HFFc6 (cell line): Measurements from ENCODE around the gene PDPK1. TPM values are rescaled to one million over a fixed set of nuclear protein-coding genes. Genes with fewer than 3 reads are reported as not detected.
"Not testable (repeated sequence)": the region's sequence is repeated elsewhere in the genome, so short reads cannot be mapped to it uniquely, and the experiment has no call there.

Experiments used
- DNase-seq: peaks from one replicate; pipeline ENCODE4 v3.0.0-alpha.2; 2018
- H3K27ac Mint-ChIP-seq: 2 replicates; pipeline ENCODE4 v1.8.0; 2020; ENCODE audit warnings: mild to moderate bottlenecking, mixed read lengths
- H3K27me3 Mint-ChIP-seq: 2 replicates; pipeline ENCODE4 v1.8.0; 2021; ENCODE audit warnings: mild to moderate bottlenecking, moderate library complexity, mixed read lengths; ENCODE audit not compliant: insufficient read depth
- H3K36me3 Mint-ChIP-seq: 2 replicates; pipeline ENCODE4 v1.8.0; 2021; ENCODE audit warnings: low read depth, mixed read lengths
- H3K4me1 Mint-ChIP-seq: 2 replicates; pipeline ENCODE4 v1.8.0; 2020; ENCODE audit warnings: low read depth, mixed read lengths
- H3K4me3 Mint-ChIP-seq: 2 replicates; pipeline ENCODE4 v1.8.0; 2020; ENCODE audit warnings: mild to moderate bottlenecking, moderate library complexity, mixed read lengths
- H3K9me3 Mint-ChIP-seq: 2 replicates; pipeline ENCODE4 v1.8.0; 2020; ENCODE audit warnings: mild to moderate bottlenecking, mixed read lengths
- CTCF ChIP-seq: fragments of 200-600 bp; sonication (generic); IDR thresholded peaks from 2 replicates; pipeline ENCODE4 v1.5.0; 2021; ENCODE audit warnings: antibody characterized with exemption, mild to moderate bottlenecking
- total RNA-seq, 6 experiments: library from RNA; stranded (reverse); fragmentation: NEBNext Ultra II Directional; extraction: Animal tissue kit (Norgen Biotek cat#: 25700); gene quantifications; 2 replicates in 1 of 6; 3 replicates in 5 of 6; pipeline ENCODE4 v1.2.3, GENCODE V29; 2021

Gene PDPK1
- total RNA-seq, 6 experiments from 2014 or later = 34.2 to 43.8 (median 37.0) TPM

GRCh38 chr16:2560798-2561133 lies 22.9 kb downstream of the PDPK1 start:
- H3K27ac Mint-ChIP-seq, H3K4me3 Mint-ChIP-seq, H3K27me3 Mint-ChIP-seq, H3K36me3 Mint-ChIP-seq, DNase-seq, H3K4me1 Mint-ChIP-seq, H3K9me3 Mint-ChIP-seq: not testable (repeated sequence)
- peak; percentile 57 for TF ChIP-seq CTCF

- not testable (repeated sequence) for DNase-seq, H3K27me3 Mint-ChIP-seq, H3K4me3 Mint-ChIP-seq
These were observed 29.7 kb downstream of the PDPK1 start for GRCh38 chr16:2567506-2567905.

GRCh38 chr16:2568573-2568972 lies 30.8 kb downstream of the PDPK1 start:
- H3K9me3 Mint-ChIP-seq, H3K27ac Mint-ChIP-seq, H3K4me1 Mint-ChIP-seq, H3K4me3 Mint-ChIP-seq, H3K27me3 Mint-ChIP-seq, H3K36me3 Mint-ChIP-seq, DNase-seq: not testable (repeated sequence)

More at GRCh38 chr16:2567506-2567905, 29.7 kb downstream of the PDPK1 start:
- H3K9me3 Mint-ChIP-seq, H3K4me1 Mint-ChIP-seq, H3K27ac Mint-ChIP-seq, H3K36me3 Mint-ChIP-seq: not testable (repeated sequence)

GRCh38 chr16:2572704-2573103 lies 34.9 kb downstream of the PDPK1 start:
- not testable (repeated sequence) for H3K36me3 Mint-ChIP-seq, H3K9me3 Mint-ChIP-seq, H3K27ac Mint-ChIP-seq, DNase-seq, H3K27me3 Mint-ChIP-seq, H3K4me1 Mint-ChIP-seq, H3K4me3 Mint-ChIP-seq

- H3K27me3 Mint-ChIP-seq, H3K27ac Mint-ChIP-seq, DNase-seq, H3K4me1 Mint-ChIP-seq, H3K4me3 Mint-ChIP-seq, H3K9me3 Mint-ChIP-seq, H3K36me3 Mint-ChIP-seq: not testable (repeated sequence)
These were observed 38.0 kb downstream of the PDPK1 start for GRCh38 chr16:2575839-2576238.

GRCh38 chr16:2577044-2577443 lies 39.2 kb downstream of the PDPK1 start:
- not testable (repeated sequence) for H3K36me3 Mint-ChIP-seq, H3K27me3 Mint-ChIP-seq, DNase-seq, H3K4me3 Mint-ChIP-seq, H3K27ac Mint-ChIP-seq, H3K9me3 Mint-ChIP-seq, H3K4me1 Mint-ChIP-seq

- not testable (repeated sequence) for H3K36me3 Mint-ChIP-seq, H3K9me3 Mint-ChIP-seq, H3K27ac Mint-ChIP-seq, H3K4me1 Mint-ChIP-seq, DNase-seq, H3K27me3 Mint-ChIP-seq, H3K4me3 Mint-ChIP-seq
These were observed 41.1 kb downstream of the PDPK1 start for GRCh38 chr16:2578905-2579304.

- DNase-seq, H3K27ac Mint-ChIP-seq, H3K4me3 Mint-ChIP-seq, H3K27me3 Mint-ChIP-seq, H3K36me3 Mint-ChIP-seq, H3K9me3 Mint-ChIP-seq, H3K4me1 Mint-ChIP-seq: not testable (repeated sequence)
These were observed 42.3 kb downstream of the PDPK1 start for GRCh38 chr16:2580143-2580542.

- not testable (repeated sequence) for H3K4me1 Mint-ChIP-seq, DNase-seq, H3K27ac Mint-ChIP-seq, H3K36me3 Mint-ChIP-seq, H3K27me3 Mint-ChIP-seq, H3K4me3 Mint-ChIP-seq, H3K9me3 Mint-ChIP-seq
These were observed 43.0 kb downstream of the PDPK1 start for GRCh38 chr16:2580818-2581217.

- Mint-ChIP-seq H3K36me3 (peaks cover 11% of the 10 kb centered on the region), H3K27me3 (no peaks in the 10 kb centered on the region; the same call in none of the 2 replicates), H3K4me1 (no peaks in the 10 kb centered on the region), H3K27ac (no peak overlapping the region), H3K4me3 (no peak overlapping the region), H3K9me3 (no peaks in the 10 kb centered on the region)
- no peak for TF ChIP-seq CTCF
- DNase-seq = no peak
These were observed 47.2 kb downstream of the PDPK1 start for GRCh38 chr16:2584729-2585650.
